HL-60 (cell line): ENCODE measurements around the gene SEMG2.

Experiments
- DNase-seq, 2 experiments: peaks; one replicate each; pipeline ENCODE4 v3.0.0-alpha.2; 2010 to 2020; ENCODE audit warnings: low read depth in 1 of 2, low spot score in 1 of 2
- H3K27ac ChIP-seq: fragments of 250-450 bp; sonication (Bioruptor Pico); replicated peaks from 2 replicates; pipeline ENCODE4 v1.5.1; 2020; ENCODE audit warnings: mild to moderate bottlenecking, moderate library complexity
- H3K27me3 ChIP-seq: fragments of 250-450 bp; sonication (Bioruptor Pico); 2 replicates; pipeline ENCODE4 v1.5.1; 2021; ENCODE audit warnings: mild to moderate bottlenecking, moderate library complexity; ENCODE audit not compliant: insufficient read depth, poor library complexity, severe bottlenecking
- H3K4me3 ChIP-seq: replicated peaks from 2 replicates; pipeline ENCODE4 v1.5.1; 2011; ENCODE audit warnings: mild to moderate bottlenecking, control low read depth, low read length; ENCODE audit not compliant: insufficient read depth
- GABPA ChIP-seq: IDR thresholded peaks from 2 replicates; pipeline ENCODE4 v1.6.1; 2012; ENCODE audit warnings: low read depth
- POLR2AphosphoS5 ChIP-seq: IDR thresholded peaks from 2 replicates; pipeline ENCODE4 v1.6.1; 2012; ENCODE audit warnings: low read depth
- SPI1 ChIP-seq: IDR thresholded peaks from 2 replicates; pipeline ENCODE4 v1.6.1; 2012; ENCODE audit warnings: low read depth, mild to moderate bottlenecking, borderline replicate concordance
- TF ChIP-seq, protein P1 (sequence below): IDR thresholded peaks from 2 replicates; pipeline ENCODE4 v1.6.1; 2012; ENCODE audit warnings: low read depth; ENCODE audit not compliant: insufficient replicate concordance
- TF ChIP-seq, protein P2 (sequence below): IDR thresholded peaks from one replicate; pipeline ENCODE4 v1.5.1; 2011; ENCODE audit warnings: low read length, control low read depth, inconsistent platforms; ENCODE audit not compliant: insufficient read depth

SEMG2 gene

DNA sequence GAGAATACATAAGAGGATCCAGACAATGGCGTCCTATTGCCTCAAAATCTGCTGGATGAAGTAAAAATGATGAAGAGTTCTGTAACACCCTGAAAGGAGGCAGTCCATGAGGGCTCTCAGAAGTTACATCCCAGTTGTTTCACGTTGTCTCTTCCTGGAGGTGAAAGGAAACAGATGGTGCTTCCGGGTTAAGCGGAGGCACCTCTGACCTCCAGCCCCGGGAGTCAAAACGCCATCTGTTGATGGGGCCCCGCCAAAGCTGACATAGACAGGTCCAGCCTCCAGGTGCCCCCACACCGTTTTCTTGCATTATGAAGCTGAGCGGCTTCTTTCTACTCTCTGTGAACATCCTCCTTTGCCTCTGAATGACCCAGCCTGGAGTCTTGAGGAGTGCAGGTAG, 9.5 kb downstream of the SEMG2 start:
- Histone ChIP-seq H3K4me3 (no peak overlapping the region), H3K27me3 (no peaks in the 10 kb centered on the region), H3K27ac (no peak overlapping the region)
- TF ChIP-seq GABPA: no peak
- DNase-seq: no peak

DNA sequence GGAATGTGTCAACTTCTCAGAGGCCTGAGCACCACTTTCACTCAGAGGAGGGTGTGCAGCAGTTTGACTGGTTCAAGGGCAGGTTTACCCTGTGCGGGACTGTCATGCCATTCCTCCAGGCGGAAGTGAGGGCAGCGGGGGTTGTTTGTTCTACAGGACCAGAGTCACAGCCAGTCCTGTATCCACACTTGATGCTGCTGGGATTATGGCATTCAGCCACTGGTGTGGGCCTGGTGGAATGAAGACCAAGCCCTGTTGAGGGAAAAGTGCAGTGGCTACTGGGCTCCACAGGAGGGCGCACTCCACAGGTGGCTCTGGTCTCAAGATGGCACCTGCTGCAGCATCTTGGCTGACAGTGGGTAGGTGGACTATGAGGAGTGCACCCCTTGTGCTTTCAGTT, 14.8 kb downstream of the SEMG2 start:
- Histone ChIP-seq H3K27me3 (peaks cover 2% of the 10 kb centered on the region), H3K27ac (no peak overlapping the region), H3K4me3 (no peak overlapping the region)
- no peak for DNase-seq
- TF ChIP-seq SPI1 (no peak), POLR2AphosphoS5 (no peak), GABPA (no peak)
- TF ChIP-seq, protein P1, sequence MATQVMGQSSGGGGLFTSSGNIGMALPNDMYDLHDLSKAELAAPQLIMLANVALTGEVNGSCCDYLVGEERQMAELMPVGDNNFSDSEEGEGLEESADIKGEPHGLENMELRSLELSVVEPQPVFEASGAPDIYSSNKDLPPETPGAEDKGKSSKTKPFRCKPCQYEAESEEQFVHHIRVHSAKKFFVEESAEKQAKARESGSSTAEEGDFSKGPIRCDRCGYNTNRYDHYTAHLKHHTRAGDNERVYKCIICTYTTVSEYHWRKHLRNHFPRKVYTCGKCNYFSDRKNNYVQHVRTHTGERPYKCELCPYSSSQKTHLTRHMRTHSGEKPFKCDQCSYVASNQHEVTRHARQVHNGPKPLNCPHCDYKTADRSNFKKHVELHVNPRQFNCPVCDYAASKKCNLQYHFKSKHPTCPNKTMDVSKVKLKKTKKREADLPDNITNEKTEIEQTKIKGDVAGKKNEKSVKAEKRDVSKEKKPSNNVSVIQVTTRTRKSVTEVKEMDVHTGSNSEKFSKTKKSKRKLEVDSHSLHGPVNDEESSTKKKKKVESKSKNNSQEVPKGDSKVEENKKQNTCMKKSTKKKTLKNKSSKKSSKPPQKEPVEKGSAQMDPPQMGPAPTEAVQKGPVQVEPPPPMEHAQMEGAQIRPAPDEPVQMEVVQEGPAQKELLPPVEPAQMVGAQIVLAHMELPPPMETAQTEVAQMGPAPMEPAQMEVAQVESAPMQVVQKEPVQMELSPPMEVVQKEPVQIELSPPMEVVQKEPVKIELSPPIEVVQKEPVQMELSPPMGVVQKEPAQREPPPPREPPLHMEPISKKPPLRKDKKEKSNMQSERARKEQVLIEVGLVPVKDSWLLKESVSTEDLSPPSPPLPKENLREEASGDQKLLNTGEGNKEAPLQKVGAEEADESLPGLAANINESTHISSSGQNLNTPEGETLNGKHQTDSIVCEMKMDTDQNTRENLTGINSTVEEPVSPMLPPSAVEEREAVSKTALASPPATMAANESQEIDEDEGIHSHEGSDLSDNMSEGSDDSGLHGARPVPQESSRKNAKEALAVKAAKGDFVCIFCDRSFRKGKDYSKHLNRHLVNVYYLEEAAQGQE: no peak
- TF ChIP-seq, protein P2, sequence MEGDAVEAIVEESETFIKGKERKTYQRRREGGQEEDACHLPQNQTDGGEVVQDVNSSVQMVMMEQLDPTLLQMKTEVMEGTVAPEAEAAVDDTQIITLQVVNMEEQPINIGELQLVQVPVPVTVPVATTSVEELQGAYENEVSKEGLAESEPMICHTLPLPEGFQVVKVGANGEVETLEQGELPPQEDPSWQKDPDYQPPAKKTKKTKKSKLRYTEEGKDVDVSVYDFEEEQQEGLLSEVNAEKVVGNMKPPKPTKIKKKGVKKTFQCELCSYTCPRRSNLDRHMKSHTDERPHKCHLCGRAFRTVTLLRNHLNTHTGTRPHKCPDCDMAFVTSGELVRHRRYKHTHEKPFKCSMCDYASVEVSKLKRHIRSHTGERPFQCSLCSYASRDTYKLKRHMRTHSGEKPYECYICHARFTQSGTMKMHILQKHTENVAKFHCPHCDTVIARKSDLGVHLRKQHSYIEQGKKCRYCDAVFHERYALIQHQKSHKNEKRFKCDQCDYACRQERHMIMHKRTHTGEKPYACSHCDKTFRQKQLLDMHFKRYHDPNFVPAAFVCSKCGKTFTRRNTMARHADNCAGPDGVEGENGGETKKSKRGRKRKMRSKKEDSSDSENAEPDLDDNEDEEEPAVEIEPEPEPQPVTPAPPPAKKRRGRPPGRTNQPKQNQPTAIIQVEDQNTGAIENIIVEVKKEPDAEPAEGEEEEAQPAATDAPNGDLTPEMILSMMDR: no peak

DNA sequence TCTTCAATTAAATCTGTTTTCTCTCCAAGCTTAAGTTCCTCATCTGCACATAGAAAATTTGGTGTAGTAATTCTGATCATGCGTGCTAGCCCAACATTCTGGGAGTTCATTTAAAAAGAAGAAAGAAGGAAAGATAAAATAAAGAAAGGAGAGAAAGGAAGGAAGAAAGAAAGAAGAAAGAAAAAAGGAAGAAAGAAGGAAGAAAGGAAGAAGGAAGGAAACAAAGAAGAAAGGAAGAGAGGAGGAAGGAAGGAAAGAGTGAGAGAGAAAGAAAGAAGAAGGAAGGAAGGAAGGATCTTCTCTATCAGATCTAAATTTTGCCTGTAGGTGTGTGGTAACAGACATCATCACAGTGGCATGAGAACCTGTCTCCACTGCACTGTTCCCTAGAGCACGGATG, 17.0 kb downstream of the SEMG2 start:
- TF ChIP-seq SPI1 (no peak), GABPA (no peak), POLR2AphosphoS5 (no peak)
- TF ChIP-seq, protein P2: no peak
- TF ChIP-seq, protein P1: no peak
- H3K27ac ChIP-seq: no peak overlapping the region
- no peak for DNase-seq
- H3K27me3 ChIP-seq: peaks cover 2% of the 10 kb centered on the region
- no peak overlapping the region for H3K4me3 ChIP-seq

DNA sequence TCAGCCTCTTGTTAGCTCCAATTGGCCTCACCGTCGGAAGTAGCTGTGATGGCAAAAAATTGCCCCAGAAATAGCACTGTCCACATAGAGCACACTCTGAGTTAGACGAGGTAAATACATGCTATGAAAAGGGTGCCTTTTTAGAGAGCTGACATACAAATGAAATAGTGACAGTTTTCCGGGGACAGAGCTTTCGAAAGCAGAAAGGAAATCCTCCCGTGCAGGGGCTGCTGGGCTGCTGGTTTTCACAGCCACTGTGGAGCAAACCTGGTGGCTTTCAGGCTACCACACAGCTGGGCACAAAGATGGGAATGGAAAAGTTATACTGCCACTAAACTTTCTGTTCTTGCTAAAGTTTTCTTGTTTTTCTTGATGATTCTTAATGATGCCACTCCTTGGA, 24.9 kb downstream of the SEMG2 start:
- TF ChIP-seq, protein P2: no peak
- TF ChIP-seq, protein P1: no peak
- TF ChIP-seq POLR2AphosphoS5 (no peak), SPI1 (no peak), GABPA (no peak)
- Histone ChIP-seq H3K4me3 (no peak overlapping the region), H3K27me3 (no peaks in the 10 kb centered on the region), H3K27ac (peak overlapping the region; percentile 61)
- peak in 1 of 2 experiments; percentile 64 for DNase-seq
